Uterus (tissue), 2 donors: ENCODE measurements around the gene ETV1.

Experiments used
- CTCF ChIP-seq, 4 experiments: fragments of 200-600 bp in 2 of 4; fragments of 450-650 bp in 2 of 4; sonication (generic) in 2 of 4; IDR thresholded peaks; one replicate each; pipeline ENCODE4 v1.5.1; 2016 to 2019; ENCODE audit warnings: antibody characterized with exemption in 4 of 4, mild to moderate bottlenecking in 2 of 4, moderate library complexity in 1 of 4
- POLR2A ChIP-seq, 2 donors: fragments of 450-650 bp; IDR thresholded peaks; one replicate each; pipeline ENCODE4 v1.6.1; 2016; ENCODE audit warnings: antibody characterized with exemption in 2 of 2, mild to moderate bottlenecking in 1 of 2, moderate library complexity in 1 of 2

GRCh38 chr7:13851736-13852135 lies 137.7 kb downstream of the ETV1 start:
- no peak for TF ChIP-seq CTCF (IDR thresholded peaks at IDR 0.05)
- TF ChIP-seq POLR2A (IDR thresholded peaks at IDR 0.05) = no peak
